ENCODE measurements around the gene MAFG. TPM values are rescaled to one million over a fixed set of nuclear protein-coding genes. Genes with fewer than 3 reads are reported as not detected.
"Not testable (repeated sequence)": the region's sequence is repeated elsewhere in the genome, so short reads cannot be mapped to it uniquely, and the experiment has no call there.

Gene MAFG
- total RNA-seq, 1 donor from 2014 or later: 13.9 TPM

- FAIRE-seq (no peak), DNase-seq (ENCODE audit: low spot score in 2 of 2) (no peak)
Observed at GRCh38 chr17:81925860-81926450, 1.6 kb downstream of the MAFG start.

DNA sequence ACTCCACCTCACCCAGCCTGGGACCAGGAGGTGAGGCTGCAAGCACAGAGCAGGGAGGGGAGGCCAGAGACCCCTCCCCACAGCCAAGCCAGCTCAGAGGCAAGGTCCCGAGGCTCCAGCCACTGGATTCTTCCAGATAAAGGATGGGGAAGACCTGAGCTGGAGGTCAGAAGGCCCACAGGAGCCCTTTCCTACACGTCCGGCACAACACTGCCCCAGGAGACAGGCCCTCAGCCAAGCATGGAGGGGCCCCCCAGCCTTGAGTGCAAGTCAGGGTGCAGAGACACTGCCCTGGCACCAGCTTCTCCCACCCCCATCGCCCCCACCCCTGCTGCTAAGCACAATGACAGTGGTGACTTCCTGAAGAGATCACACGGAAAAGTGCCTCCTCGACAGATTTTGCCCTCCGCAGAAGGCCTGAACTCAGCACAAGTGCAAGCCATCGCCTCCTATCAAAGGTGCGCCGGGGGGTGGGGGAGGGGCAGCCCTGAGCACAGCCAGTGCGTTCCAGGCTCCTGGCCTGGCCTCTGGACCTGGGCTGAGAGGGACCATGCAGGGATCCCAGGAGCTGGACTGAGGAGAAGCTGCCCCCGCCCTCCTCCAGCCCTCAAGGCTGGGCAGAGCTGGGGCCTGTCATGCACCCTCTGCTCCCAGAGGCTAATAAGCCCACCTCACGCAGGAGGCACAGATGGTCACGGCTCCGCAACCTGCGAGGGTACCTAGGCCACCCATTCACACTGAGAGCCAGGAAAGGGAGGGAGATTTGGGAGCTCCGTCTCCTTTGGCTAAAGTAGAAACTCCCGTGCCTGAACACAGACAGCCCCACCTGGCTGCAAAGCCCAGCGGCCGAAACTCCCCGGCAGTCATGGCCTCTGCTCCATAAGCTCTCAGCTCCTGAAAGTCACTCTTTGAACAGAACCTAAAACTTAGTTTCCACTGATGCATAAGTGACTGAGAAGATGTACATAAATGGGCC, 2.7 kb downstream of the MAFG start:
- DNase-seq (ENCODE audit: low spot score in 2 of 2): no peak

GRCh38 chr17:81923302-81924260, 4.0 kb downstream of the MAFG start:
- FAIRE-seq (no peak), DNase-seq (ENCODE audit: low spot score in 2 of 2) (peak; percentile 65 to 74)

More for the DNA sequence above, 2.7 kb downstream of the MAFG start:
- no peak for FAIRE-seq

- FAIRE-seq (no peak), DNase-seq (ENCODE audit: low spot score in 2 of 2) (no peak)
Observed at GRCh38 chr17:81922566-81923301, 4.8 kb downstream of the MAFG start.

- no peak for FAIRE-seq
Observed at GRCh38 chr17:81921996-81922565, 5.5 kb downstream of the MAFG start.

GRCh38 chr17:81921537-81921862, 6.0 kb downstream of the MAFG start:
- peak; percentile 17 for FAIRE-seq
- DNase-seq (ENCODE audit: low spot score in 2 of 2): no peak

More at GRCh38 chr17:81921996-81922565, 5.5 kb downstream of the MAFG start:
- no peak for DNase-seq (ENCODE audit: low spot score in 2 of 2)

GRCh38 chr17:81920612-81921536, 6.7 kb downstream of the MAFG start:
- no peak for FAIRE-seq

GRCh38 chr17:81918832-81919545, 8.5 kb downstream of the MAFG start:
- FAIRE-seq (no peak), DNase-seq (ENCODE audit: low spot score in 2 of 2) (no peak)

More at GRCh38 chr17:81920612-81921536, 6.7 kb downstream of the MAFG start:
- DNase-seq (ENCODE audit: low spot score in 2 of 2): no peak

GRCh38 chr17:81918333-81918669, 9.2 kb downstream of the MAFG start:
- FAIRE-seq; DNase-seq (ENCODE audit: low spot score in 2 of 2): not testable (repeated sequence)

DNA sequence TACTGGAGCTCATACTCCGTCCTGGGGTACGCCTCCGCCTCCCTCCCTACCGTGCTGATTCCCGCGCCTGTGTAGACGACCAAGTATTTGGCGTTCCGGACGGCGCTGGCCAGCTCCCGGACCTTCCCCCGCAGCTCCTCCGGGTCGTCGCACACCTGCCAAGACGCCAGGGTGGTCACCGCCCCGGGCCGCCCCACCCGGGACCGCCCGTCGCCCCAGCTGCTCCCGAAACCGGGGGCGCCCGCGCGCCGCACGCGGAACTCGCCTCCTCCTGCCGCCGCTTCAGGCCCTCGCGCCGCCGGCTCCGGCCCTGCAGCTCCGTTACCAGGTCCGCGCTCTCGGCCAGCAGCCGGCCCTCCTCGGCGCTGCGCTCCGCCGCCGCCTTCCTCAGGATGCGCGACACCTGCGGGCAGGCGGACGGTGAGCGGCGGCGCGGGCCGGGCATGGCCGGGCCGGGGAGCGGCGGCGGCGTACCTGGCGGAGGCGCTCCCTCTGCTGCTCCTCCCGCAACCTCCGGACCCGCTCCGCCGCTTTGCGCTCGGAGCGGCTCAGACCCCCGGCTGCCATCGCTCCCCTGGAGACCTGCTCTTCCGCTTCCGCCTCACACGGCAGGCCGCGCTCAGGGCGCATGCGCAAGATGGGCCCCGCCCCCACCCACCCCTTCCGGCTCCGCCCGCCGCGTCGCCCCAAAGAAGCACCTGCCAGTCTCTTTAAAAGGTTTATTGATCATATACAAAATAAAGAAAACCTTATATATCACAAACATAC, 9.8 kb downstream of the MAFG start, which contains the start of gene SIRT7:
SIRT7 (minus strand) TSS at position 612 of the 768 bp plus-strand sequence; CDS start at position 567, 45 bp downstream.
- DNase-seq (ENCODE audit: low spot score in 2 of 2) (peak; percentile 98 to 99), FAIRE-seq (no peak)

GRCh38 chr17:81916234-81917001, 11.1 kb downstream of the MAFG start:
- no peak for DNase-seq (ENCODE audit: low spot score in 2 of 2)

DNA sequence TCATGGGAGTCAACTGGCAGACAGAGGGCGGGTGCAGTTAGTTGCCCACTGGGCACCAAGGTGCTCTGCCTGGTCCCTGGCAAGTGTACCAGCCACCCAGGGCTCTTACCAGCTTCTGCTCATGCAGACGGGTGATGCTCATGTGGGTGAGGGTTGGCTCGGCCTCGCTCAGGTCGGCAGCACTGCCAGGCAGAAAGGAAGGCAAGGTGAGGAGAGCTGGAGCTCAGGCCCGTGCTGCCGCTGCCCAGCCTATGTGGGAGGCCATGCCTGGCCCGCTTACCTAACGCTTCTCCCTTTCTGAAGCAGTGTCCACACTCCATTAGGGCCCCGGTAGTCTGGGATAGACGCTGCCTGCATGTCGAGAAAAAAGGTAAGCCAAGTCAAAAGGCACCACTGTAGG, 12.2 kb downstream of the MAFG start:
- DNase-seq (ENCODE audit: low spot score in 2 of 2) (no peak), FAIRE-seq (no peak)

More at GRCh38 chr17:81916234-81917001, 11.1 kb downstream of the MAFG start:
- FAIRE-seq: no peak

DNA sequence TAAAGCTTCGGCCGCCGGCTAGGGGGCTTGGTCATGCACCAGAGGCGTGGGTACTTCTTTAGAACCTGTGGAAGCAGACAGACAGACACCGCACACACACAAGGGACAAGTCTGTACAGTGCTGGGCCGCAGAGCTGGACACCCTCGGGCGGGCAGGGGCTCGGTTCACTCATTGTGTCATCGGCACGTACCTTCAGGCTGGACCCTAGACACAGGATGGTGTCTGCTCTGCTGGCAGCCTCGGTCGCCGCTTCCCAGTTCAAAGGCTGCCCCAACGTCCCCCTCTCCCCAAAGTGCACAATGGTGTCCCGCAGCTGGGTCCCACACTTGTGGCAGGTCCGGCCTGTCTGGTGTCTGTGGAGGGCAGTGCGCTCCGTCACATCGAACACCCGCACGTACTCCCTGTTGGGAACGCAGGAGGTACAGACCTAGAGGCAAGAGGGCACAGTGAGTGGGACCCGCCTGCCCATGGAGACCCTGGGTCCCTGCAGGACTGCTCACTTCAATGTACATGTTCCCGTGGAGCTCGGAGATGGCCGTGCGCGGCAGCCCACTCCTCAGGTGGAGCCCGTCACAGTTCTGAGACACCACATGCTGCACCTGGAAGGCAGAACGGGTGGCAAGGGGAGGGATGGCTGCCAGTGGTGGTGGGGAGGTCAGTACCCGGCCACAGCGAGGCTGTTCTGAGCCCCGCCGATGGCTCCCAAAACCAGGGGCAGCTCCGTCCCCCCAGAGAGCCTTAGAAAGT, 13.3 kb downstream of the MAFG start:
- DNase-seq (ENCODE audit: low spot score in 2 of 2): no peak
- FAIRE-seq: no peak

DNA sequence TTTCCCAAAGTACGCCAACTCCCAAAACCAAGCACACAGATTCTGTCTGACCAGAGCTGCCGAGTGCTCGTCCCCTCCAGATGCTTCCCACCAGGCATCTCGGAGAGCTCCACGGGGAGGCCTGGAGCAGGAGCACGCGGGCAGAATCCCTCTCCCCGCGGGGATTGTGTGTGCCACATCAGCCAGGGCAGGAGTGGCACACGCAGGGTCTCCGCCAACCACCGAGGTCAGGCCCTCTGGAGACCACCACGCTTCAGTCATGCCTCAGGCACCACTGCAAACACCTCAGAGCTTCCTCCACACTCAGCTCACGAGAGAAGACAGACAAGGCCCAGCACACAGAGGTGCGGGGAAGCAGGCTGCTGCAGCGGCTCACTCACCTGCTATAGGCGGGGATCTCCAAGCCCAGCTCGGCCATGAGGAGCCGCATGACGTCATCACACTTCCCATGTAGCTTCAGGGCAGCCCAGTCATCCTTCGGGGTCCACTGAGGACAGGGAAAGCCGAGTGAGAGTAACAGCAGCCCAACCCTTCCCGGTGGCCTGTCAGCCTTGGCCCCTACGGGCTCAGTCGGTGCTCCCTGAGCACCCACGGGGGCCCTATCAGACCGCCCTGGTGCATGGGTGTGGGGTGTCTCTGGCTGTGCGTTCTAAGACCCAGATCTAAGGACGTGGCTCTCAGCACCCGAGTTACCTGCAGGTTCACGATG, 14.0 kb downstream of the MAFG start:
- FAIRE-seq (no peak), DNase-seq (ENCODE audit: low spot score in 2 of 2) (no peak)

All from frontal cortex (tissue), 4 donors.